ENCODE measurements around the gene AK8.

DNA sequence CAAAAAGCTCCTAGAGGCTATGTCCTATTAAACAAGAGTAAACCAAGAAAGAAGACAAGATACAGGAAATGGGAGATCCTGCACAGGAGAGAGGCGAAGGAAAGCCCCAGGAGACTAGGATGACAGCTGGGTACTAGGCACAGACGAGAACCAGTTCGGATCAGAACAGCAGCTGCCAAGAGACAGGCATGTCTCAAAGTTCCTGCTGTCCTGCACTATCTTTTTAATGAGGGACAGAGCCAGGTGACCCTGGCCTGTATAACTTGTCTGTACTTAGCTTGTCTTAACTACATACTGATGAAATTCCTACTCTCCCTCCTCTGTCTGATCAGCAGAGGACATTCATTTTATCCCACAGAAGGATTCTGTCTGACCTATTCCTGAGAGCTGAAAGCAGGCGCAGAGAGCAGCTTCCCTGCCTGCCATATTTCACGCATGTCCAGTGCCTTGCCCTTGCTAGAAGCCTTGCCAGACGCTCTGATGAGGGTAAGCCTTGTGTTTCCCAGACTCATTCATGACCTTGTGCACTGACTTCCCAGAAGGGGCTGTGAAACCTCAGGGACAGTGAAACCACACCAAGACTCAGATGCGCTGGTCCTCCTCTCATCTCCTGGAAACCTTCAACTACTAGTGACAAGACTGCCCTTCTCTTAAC lies 41.7 kb upstream of the AK8 start:
- TF ChIP-seq, protein P1, sequence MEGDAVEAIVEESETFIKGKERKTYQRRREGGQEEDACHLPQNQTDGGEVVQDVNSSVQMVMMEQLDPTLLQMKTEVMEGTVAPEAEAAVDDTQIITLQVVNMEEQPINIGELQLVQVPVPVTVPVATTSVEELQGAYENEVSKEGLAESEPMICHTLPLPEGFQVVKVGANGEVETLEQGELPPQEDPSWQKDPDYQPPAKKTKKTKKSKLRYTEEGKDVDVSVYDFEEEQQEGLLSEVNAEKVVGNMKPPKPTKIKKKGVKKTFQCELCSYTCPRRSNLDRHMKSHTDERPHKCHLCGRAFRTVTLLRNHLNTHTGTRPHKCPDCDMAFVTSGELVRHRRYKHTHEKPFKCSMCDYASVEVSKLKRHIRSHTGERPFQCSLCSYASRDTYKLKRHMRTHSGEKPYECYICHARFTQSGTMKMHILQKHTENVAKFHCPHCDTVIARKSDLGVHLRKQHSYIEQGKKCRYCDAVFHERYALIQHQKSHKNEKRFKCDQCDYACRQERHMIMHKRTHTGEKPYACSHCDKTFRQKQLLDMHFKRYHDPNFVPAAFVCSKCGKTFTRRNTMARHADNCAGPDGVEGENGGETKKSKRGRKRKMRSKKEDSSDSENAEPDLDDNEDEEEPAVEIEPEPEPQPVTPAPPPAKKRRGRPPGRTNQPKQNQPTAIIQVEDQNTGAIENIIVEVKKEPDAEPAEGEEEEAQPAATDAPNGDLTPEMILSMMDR (conservative IDR thresholded peaks at IDR 0.05; ENCODE audit: low read length) = no peak
- no peak for TF ChIP-seq EZH2phosphoT487 (IDR thresholded peaks at IDR 0.05; ENCODE audit: borderline replicate concordance)

Data from Loucy (cell line).